ENCODE data around the gene ANKRD55. TPM values are rescaled to one million over a fixed set of nuclear protein-coding genes. Genes with fewer than 3 reads are reported as not detected.
"Not testable (repeated sequence)": the region's sequence is repeated elsewhere in the genome, so short reads cannot be mapped to it uniquely, and the experiment has no call there.

Gene ANKRD55
- total and polyA plus RNA-seq, 2 of the 8 experiments (the other 6 are each of a cell fraction or from before 2014, with no cell fraction given) = not detected

DNA sequence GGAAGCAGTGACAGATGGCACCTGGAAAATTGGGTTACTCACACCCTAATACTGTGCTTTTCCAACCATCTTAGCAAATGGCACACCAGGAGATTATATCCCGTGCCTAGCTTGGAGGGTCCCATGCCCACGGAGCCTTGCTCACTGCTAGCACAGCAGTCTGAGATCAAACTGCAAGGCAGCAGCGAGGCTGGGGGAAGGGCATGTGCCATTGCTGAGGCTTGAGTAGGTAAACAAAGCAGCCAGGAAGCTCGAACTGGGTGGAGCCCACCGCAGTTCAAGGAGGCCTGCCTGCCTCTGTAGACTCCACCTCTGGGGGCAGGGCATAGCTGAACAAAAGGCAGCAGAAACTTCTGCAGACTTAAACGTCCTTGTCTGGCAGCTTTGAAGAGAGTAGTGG, 11.5 kb downstream of the ANKRD55 start:
- CTCF ChIA-PET (ENCODE audit: partially characterized antibody); H3K36me3 ChIP-seq (ENCODE audit: control insufficient read depth in 2 of 4, insufficient read depth in 4 of 4, low read length in 3 of 4); H3K56ac ChIP-seq (replicated peaks; ENCODE audit: insufficient read length, low read depth, low read length); H2BK5ac ChIP-seq (ENCODE audit: low read depth, low read length); H3K4ac ChIP-seq (replicated peaks; ENCODE audit: insufficient read length, low read depth, low read length); H3K4me1 ChIP-seq (replicated peaks in 1 of 4; ENCODE audit: control insufficient read depth in 3 of 4, insufficient read depth in 4 of 4, low read length in 3 of 4); H2BK15ac ChIP-seq (ENCODE audit: low read length); H3K79me2 ChIP-seq (ENCODE audit: control insufficient read depth in 1 of 2, insufficient read depth in 2 of 2, low read length in 2 of 2); H2BK20ac ChIP-seq (ENCODE audit: low read length); H4K5ac ChIP-seq (ENCODE audit: insufficient read length, low read depth, low read length); DNase-seq (ENCODE audit: low read depth in 1 of 2, low spot score in 2 of 2); H4K8ac ChIP-seq (ENCODE audit: extremely low read depth, insufficient read depth, low read length); H4K91ac ChIP-seq (replicated peaks; ENCODE audit: insufficient read length, low read length); POLR2A ChIA-PET (ENCODE audit: partially characterized antibody); H3K18ac ChIP-seq (ENCODE audit: extremely low read depth, low read length); H3K23me2 ChIP-seq (ENCODE audit: low read depth, low read length); H2BK12ac ChIP-seq (ENCODE audit: low read depth, low read length); H2AFZ ChIP-seq (ENCODE audit: low read length); H2BK120ac ChIP-seq (replicated peaks; ENCODE audit: low read depth, low read length); H2AK5ac ChIP-seq (ENCODE audit: low read depth, low read length); H4K20me1 ChIP-seq (replicated peaks in 1 of 2; ENCODE audit: control insufficient read depth in 1 of 2, insufficient read depth in 2 of 2, low read length in 2 of 2); H3K4me2 ChIP-seq (ENCODE audit: insufficient read depth in 1 of 2, low read depth in 2 of 2, low read length in 2 of 2); H3K27me3 ChIP-seq (replicated peaks in 1 of 4; ENCODE audit: control insufficient read depth in 3 of 4, extremely low read depth in 1 of 4, insufficient read depth in 3 of 4, low read length in 3 of 4); FAIRE-seq; H3K27ac ChIP-seq (ENCODE audit: low read depth, low read length); H3K9ac ChIP-seq (replicated peaks in 1 of 4; ENCODE audit: extremely low read depth in 1 of 4, low read depth in 3 of 4, low read length in 3 of 4); H3K79me1 ChIP-seq (ENCODE audit: low read depth, low read length); H3K23ac ChIP-seq (ENCODE audit: insufficient read length); H3K14ac ChIP-seq (ENCODE audit: insufficient read length); H3K4me3 ChIP-seq (ENCODE audit: extremely low read depth in 1 of 4, insufficient read depth in 2 of 4, low read depth in 3 of 4, low read length in 4 of 4): not testable (repeated sequence)
- peaks cover 20 to 25% of the 10 kb centered on the region in 2 experiments; a peak in 3 of 4 replicates for H3K9me3 ChIP-seq (ENCODE audit: insufficient read depth in 2 of 2, low read depth in 1 of 2, low read length in 1 of 2)
- 91% methylated on average over 4 of the region's 6 CpGs; no CpG with 5 or more reads in 1 of the 2 experiments for WGBS, 2 experiments (ENCODE audit: extremely low coverage in 1 of 2, insufficient coverage in 1 of 2, insufficient read length in 1 of 2, insufficient replicate concordance in 2 of 2, low coverage in 1 of 2, low lambda C conversion rate in 2 of 2, missing lambda C conversion rate in 1 of 2)
